NT2/D1 (cell line): ENCODE results near the gene IGFALS.

Experiments used
- SUZ12 ChIP-seq: IDR thresholded peaks from 2 replicates; pipeline ENCODE4 v1.6.1; 2011; ENCODE audit not compliant: insufficient read length, insufficient read depth; ENCODE audit errors: extremely low read depth
- YY1 ChIP-seq: IDR thresholded peaks from 2 replicates; pipeline ENCODE4 v1.6.1; 2011; ENCODE audit not compliant: insufficient read length, insufficient read depth
- ZNF274 ChIP-seq: IDR thresholded peaks from 2 replicates; pipeline ENCODE4 v1.6.1; 2011; ENCODE audit warnings: mild to moderate bottlenecking, low read depth, low read length

- TF ChIP-seq ZNF274: no peak
- TF ChIP-seq YY1: no peak
- no peak for TF ChIP-seq SUZ12
Measured at GRCh38 chr16:1825381-1825863, 31.9 kb upstream of the IGFALS start.
